Measurements from ENCODE around the gene KRTAP29-1.
"Not testable (repeated sequence)": the region's sequence is repeated elsewhere in the genome, so short reads cannot be mapped to it uniquely, and the experiment has no call there.

The KRTAP29-1 gene, protein sequence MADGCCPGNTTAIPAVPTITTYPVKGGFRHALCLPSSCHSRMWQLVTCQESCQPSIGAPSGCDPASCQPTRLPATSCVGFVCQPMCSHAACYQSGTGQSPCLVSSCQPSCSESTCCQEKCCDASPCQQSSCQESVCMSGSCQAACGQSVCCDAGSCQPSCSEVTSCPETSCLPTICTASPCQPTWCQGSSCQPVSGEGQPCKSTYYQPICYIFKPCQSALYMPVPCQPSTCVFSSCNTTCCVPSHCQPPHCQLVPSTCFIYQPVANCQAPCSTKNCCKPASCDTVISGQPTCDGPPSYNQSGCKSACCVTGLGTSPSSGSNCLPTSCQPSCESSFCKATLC

DNA sequence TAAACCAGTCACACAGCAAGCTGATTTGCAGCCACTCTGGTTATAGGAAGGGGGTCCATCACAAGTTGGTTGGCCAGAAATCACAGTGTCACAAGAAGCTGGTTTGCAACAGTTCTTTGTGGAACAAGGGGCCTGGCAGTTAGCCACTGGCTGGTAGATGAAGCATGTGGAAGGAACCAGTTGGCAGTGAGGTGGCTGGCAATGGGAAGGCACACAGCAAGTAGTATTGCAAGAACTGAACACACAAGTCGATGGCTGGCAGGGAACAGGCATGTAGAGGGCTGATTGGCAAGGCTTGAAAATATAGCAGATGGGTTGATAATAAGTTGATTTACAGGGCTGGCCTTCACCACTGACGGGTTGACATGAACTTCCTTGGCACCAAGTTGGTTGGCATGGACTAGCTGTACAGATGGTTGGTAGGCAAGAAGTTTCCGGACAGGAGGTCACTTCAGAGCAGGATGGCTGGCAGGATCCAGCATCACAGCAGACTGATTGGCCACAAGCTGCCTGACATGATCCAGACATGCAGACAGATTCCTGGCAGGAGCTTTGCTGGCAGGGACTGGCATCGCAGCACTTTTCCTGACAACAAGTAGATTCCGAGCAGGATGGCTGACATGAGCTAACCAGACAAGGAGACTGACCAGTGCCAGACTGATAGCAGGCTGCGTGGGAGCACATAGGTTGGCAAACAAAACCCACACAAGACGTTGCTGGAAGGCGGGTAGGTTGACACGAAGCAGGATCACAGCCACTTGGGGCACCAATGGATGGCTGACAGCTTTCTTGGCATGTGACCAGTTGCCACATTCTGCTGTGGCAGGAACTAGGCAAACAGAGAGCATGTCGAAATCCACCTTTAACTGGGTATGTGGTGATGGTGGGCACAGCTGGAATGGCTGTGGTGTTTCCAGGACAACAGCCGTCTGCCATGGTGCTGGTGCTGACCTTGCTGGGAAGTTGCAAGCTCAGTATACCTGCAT, at the start of gene KRTAP29-1:
Gene KRTAP29-1, minus strand, starts transcription at position 936 of the 986 bp plus-strand sequence. Its CDS starts 0 bp downstream, at position 936.
- no peak for FAIRE-seq
- TF ChIP-seq, protein P1, sequence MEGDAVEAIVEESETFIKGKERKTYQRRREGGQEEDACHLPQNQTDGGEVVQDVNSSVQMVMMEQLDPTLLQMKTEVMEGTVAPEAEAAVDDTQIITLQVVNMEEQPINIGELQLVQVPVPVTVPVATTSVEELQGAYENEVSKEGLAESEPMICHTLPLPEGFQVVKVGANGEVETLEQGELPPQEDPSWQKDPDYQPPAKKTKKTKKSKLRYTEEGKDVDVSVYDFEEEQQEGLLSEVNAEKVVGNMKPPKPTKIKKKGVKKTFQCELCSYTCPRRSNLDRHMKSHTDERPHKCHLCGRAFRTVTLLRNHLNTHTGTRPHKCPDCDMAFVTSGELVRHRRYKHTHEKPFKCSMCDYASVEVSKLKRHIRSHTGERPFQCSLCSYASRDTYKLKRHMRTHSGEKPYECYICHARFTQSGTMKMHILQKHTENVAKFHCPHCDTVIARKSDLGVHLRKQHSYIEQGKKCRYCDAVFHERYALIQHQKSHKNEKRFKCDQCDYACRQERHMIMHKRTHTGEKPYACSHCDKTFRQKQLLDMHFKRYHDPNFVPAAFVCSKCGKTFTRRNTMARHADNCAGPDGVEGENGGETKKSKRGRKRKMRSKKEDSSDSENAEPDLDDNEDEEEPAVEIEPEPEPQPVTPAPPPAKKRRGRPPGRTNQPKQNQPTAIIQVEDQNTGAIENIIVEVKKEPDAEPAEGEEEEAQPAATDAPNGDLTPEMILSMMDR (IDR thresholded peaks at IDR 0.05; ENCODE audit: insufficient read depth, missing control alignments) = no peak

DNA sequence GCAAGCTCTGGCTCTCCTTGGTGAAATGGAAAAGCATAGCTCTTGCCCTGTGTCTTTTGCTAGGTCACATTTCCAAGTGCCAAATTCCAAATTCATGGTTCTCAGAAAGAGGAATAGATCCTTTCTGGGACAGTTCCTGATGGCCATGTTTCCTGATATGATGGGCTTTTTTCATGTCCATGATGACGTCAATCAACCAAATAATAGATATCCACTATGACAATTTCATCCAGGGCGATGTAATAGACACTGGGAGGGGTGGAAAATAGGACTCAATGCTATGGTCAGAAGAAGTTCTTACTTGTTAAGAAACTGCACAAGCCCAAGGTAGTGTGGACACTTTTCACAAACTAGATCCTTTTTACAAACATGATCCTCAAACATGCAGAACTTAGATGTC, 48.5 kb upstream of the KRTAP29-1 start:
- DNase-seq (ENCODE audit: insufficient read length, low spot score) (no peak), FAIRE-seq (no peak)
- TF ChIP-seq, protein P1 (IDR thresholded peaks at IDR 0.05; ENCODE audit: insufficient read depth, missing control alignments) = no peak

More for the DNA sequence above, at the start of gene KRTAP29-1:
- no peak for DNase-seq (ENCODE audit: insufficient read length, low spot score)

DNA sequence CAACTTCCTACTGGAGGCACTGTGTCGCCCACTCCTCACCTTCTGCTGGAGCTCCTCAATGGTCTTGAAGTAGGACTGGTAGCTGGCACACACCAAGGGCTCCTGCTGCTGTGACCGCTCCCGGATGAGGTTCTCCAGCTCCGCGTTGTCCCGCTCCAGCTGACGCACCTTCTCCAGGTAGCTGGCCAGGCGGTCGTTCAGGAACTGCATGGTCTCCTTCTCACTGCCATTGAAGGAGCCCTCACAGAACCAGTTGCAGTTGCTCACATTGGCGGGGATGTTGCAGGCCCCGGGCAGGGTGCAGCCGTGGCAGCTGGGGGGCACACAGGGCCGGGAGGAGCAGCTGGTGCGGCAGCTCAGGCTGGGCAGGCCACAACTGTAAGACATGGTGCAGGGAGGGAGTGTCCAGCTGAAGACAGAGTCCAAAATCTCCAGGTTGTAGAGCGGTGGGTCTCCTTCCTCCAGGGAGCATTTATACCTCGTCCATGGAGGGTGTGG, 47.8 kb upstream of the KRTAP29-1 start, which contains the start of gene KRT33A:
Gene KRT33A, minus strand, starts transcription at position 448 of the 498 bp plus-strand sequence. Its CDS starts 61 bp downstream, at position 387.
- not testable (repeated sequence) for FAIRE-seq; DNase-seq (ENCODE audit: insufficient read length, low spot score)

DNA sequence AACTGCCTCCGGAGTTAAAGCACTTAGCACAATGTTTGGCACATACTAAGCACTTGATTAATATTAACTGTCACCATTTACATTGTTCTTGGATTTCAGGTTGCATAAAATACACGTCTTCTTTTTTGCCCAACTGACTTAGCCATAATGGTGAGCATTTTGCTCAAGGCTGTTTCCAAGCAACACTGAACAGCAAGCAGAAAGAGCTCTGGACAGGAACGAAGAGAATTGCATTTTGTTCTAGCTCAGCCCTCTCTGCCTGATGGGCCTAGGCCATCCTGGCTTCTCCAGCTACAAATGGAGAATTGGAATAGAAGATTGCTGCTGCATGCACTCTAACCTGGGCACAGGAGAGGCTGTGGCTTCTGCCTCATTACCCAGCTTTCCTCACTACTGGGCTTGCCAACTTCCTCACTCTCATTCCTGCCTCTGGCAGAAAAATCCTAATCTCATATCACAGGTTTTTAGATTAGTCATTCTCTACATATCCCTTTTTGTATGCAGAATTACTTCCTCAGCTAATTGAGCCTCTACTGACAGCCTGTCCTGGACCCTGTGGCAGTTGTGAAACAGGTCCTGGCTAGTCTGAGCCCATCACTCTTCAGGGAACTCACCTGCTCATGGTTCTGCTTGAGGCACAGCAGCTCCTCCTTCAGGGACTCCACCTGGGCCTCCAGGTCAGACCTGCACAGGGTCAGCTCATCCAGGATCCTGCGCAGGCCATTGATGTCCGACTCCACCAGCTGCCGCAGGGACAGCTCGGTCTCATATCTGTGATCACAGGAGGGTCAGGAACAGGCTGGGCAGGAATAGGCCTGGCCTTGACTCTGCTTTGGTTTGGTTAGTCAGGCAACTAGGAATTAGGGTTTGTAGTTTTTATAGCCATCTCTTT, 45.5 kb upstream of the KRTAP29-1 start:
- DNase-seq (ENCODE audit: insufficient read length, low spot score) (no peak), FAIRE-seq (no peak)
- TF ChIP-seq, protein P1 (IDR thresholded peaks at IDR 0.05; ENCODE audit: insufficient read depth, missing control alignments) = no peak

DNA sequence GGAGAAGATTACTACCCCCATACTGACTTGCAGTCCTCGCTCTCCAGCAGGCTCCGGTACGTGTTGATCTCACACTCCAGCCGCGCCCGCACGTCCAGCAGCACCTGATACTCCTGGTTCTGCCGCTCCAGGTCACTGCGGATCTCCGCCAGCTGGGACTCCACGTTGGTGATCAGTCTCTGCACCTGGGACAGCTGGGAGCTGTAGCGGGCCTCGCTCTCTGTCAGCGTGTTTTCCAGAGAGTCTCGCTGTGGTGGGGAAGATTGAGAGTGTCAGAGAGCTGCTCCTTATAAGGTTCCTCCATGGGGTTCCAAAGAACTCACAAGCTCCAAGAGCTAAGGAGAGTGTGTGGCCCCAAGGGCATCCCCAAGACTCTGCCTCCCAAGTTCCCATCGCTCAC, 43.8 kb upstream of the KRTAP29-1 start:
- DNase-seq (ENCODE audit: insufficient read length, low spot score); FAIRE-seq: not testable (repeated sequence)

DNA sequence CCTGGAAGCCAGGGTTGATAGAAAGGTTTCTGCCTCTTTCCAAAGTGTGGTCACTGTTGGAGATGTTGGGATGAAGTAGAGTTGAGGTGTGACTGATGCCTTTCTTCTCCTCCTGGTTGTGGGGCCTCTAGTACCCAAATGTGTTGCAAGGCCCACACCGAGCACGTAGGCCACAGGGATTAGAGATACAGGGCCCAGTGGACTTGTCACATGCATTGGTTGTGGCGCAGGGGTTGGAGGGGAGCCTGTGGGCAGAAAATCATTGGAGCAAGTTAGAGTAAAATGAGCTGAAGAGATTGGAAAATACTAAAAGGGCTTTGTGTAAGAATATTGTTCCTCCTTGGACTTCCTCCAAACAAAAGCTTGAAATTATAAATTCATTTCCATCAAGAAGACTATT, 43.3 kb upstream of the KRTAP29-1 start:
- no peak for FAIRE-seq
- TF ChIP-seq, protein P1 (IDR thresholded peaks at IDR 0.05; ENCODE audit: insufficient read depth, missing control alignments) = no peak
- DNase-seq (ENCODE audit: insufficient read length, low spot score) = no peak

DNA sequence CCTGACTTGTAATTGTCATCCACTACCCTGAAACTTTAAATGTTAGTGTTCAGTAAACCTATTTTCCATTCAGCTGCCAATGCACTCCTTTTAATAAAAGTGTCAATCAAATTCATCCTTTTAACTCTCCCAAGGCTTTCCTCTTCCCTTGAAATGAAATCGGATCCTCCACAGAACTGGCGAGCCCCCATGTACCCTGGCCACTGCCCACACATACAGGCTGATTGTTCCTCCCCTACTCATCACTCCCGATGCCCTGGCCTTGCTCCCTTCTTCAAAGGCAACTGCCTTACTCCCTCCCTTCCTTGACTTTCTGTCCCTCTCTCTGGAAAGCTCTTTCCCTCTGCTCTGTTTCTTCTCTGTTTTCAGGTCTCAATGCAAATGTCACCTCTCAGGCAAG, 40.4 kb upstream of the KRTAP29-1 start:
- no peak for FAIRE-seq

More for the DNA sequence above, 40.4 kb upstream of the KRTAP29-1 start:
- TF ChIP-seq, protein P1 (IDR thresholded peaks at IDR 0.05; ENCODE audit: insufficient read depth, missing control alignments) = no peak
- DNase-seq (ENCODE audit: insufficient read length, low spot score) = no peak

Measured in D721Med (cell line).